Tongue (tissue), 2 donors: ENCODE results near the gene KCNIP4. TPM values are rescaled to one million over a fixed set of nuclear protein-coding genes. Genes with fewer than 3 reads are reported as not detected.
"Not testable (repeated sequence)": the region's sequence is repeated elsewhere in the genome, so short reads cannot be mapped to it uniquely, and the experiment has no call there.

ENCODE experiments used
- DNase-seq: peaks from one replicate; pipeline ENCODE4 v3.0.0-alpha.2; 2015
- total RNA-seq: library from RNA; depleted of rRNA; stranded (reverse); fragments of >200 nt; gene quantifications from one replicate; pipeline ENCODE4 v1.2.3, GENCODE V29; 2014

The KCNIP4 gene
- total RNA-seq, 1 donor from 2014 or later: 0.31 TPM

- no peak for DNase-seq
These were observed 582.3 kb downstream of the KCNIP4 start for GRCh38 chr4:21366312-21366711.

DNA sequence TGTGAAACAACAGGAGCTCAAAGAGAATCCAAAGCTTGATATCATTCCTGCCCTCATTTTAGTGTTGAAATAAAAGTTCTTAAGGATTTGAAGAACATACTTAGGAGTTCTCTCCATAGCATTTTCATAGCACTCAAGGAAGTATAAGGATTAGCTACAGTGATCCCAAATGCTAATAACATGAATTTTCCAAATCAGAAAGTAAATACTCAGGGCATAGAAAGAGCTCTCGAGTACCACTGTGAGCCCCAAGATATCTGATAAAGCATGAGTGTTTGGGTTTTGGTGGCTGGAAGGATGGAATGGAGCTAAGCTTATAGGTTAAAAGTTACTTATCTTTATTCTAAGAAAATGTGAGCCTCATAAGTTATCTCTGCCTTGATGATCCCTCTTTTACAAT is 584.9 kb downstream of the KCNIP4 start:
- no peak for DNase-seq

GRCh38 chr4:21352354-21352753 is 596.2 kb downstream of the KCNIP4 start:
- DNase-seq: not testable (repeated sequence)

- no peak for DNase-seq
These were observed 601.4 kb downstream of the KCNIP4 start for GRCh38 chr4:21347142-21347541.

- DNase-seq: no peak
These were observed 620.4 kb downstream of the KCNIP4 start for GRCh38 chr4:21327976-21328700.

GRCh38 chr4:21320034-21320433 is 628.5 kb downstream of the KCNIP4 start:
- DNase-seq: no peak

DNA sequence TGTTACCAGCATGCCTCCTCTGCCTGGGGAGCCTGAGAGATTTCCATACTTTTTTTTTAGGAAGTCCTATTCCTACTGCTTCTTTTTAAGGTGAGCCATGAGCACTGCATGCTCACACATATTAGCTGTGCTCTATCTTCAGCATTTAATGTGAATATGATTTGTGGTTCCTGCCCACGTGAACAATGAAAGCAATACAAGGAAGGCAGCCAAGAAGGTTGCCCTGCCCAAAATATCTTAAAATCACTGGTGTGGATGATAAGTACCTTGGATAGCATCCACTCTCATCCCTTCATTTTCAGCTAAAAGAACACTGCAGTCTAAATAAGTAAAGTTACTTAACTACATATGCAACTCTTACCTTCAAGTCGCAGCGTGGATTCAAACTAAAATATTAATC is 640.9 kb downstream of the KCNIP4 start:
- no peak for DNase-seq

DNA sequence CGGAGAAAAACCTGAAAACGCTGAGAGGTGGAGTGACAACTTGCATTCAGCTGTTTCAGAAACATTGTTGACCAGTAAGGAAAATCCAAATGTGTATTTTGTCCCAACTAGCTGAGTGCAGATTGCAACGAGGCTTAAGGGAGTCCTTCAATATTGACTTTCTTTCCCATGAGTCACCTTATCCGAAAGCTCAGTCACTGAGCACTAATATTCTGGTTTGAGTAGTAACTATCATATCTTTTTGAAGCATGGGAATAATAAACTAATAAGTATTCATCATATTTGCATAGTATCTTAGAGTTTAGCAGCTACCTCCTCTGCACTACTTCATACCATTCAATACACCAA is 644.1 kb downstream of the KCNIP4 start:
- DNase-seq: no peak

GRCh38 chr4:21290562-21290961 is 658.0 kb downstream of the KCNIP4 start:
- no peak for DNase-seq

GRCh38 chr4:21276046-21276445 is 672.5 kb downstream of the KCNIP4 start:
- no peak for DNase-seq

DNA sequence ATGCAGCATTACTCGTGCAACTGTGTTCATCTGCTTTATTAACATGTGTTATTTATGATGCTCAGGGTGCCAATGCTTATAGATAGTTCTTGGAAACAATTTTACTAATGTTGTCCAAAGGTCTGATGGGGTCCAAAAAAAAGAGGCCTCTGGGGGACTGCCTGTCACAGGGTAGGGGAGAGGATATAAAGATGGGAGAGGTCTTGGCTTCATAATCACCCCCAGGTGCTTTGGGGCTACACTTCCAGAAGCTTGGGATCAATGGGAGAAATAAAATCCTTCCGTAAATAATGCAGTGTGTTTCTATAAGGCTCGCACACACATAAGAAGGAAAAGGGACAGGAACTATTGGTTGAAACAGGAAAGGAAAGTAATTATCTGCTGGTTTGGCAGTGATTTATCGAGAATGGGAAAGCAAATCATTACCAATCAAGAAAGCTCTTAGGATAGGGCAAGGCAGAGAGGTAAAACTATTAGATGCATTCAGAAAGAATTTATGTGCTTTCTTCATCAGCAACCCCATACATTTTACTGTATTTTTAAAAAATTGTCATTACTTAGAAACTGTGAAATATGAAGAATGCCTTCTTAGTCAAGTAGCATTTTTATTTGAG is 677.0 kb downstream of the KCNIP4 start:
- no peak for DNase-seq

- DNase-seq: no peak
These were observed 700.2 kb downstream of the KCNIP4 start for GRCh38 chr4:21248331-21248730.

DNA sequence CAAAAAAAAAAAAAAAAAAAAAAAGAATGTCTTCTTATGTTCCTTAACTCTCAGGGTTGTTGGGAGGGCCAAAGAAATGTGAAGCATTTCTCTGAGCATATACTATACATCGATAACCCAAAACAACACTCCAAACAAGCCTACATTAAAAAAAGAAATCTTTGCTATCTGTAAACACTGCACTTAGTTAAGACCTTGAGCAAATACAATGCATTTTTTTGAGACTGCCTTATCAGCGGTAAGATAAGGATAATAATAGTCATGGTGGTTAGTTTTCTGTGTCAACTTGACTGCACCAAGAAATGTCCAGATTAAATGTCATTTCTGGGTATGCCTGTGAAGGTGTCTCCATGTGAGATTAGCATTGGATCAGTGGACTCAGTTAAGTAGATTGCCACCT is 706.4 kb downstream of the KCNIP4 start:
- no peak for DNase-seq

GRCh38 chr4:21226637-21227538 is 721.7 kb downstream of the KCNIP4 start:
- peak; percentile 1 for DNase-seq

- DNase-seq: no peak
These were observed 736.7 kb downstream of the KCNIP4 start for GRCh38 chr4:21211846-21212245.

DNA sequence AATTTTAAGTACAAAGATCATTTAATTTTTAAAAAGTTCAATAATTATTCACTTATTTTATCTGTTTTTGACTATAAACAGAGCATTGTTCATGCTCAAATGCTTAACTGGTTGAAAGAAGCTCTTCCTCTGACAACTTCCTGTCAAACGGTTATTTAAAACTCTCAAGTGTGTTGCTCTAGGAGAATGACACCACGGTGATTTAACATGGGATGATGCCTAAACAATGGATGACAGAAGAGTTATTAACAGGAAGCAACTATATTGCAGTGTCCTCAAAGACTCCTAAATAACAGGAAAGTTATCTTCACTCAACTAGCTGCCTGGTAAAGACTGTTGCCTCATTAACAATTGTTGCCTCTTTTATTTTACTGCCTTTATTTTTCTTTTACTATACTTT is 738.7 kb downstream of the KCNIP4 start:
- no peak for DNase-seq

GRCh38 chr4:21205821-21206531 is 742.6 kb downstream of the KCNIP4 start:
- no peak for DNase-seq

- DNase-seq: no peak
These were observed 745.2 kb downstream of the KCNIP4 start for GRCh38 chr4:21203416-21203815.

DNA sequence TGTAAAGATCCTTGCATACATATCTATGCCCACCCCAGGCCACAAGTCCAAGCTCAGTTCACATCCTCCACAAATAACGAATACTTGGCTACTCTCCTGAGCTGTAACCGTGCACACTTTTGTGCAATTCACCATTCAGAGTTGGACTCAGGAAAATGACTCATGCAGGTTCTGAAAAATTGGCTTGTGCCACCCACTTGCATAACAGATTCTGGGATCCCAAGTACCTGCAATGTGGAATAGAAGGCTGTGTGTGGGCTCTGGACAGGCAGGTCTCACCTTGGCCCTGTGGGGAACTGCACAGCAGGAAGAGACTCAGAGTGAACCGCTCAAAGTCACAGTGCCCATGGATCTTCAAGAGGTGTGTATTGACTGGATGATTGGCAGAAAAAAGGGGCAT is 745.6 kb downstream of the KCNIP4 start:
- no peak for DNase-seq

- no peak for DNase-seq
These were observed 749.9 kb downstream of the KCNIP4 start for GRCh38 chr4:21198683-21199082.

GRCh38 chr4:21195682-21196081 is 752.9 kb downstream of the KCNIP4 start:
- no peak for DNase-seq

- no peak for DNase-seq
These were observed 756.2 kb downstream of the KCNIP4 start for GRCh38 chr4:21192367-21192766.

GRCh38 chr4:21191317-21191716 is 757.3 kb downstream of the KCNIP4 start:
- no peak for DNase-seq
